HG02870 (cell line): ENCODE data around the gene STX1B.
"Not testable (repeated sequence)": the region's sequence is repeated elsewhere in the genome, so short reads cannot be mapped to it uniquely, and the experiment has no call there.

Experiments
- ATAC-seq: cut with Tn5 transposase; IDR thresholded peaks from one replicate; pipeline ENCODE4 v1.9.1; 2021; ENCODE audit warnings: mild to moderate bottlenecking, moderate library complexity; ENCODE audit not compliant: unreplicated experiment

Gene STX1B

DNA sequence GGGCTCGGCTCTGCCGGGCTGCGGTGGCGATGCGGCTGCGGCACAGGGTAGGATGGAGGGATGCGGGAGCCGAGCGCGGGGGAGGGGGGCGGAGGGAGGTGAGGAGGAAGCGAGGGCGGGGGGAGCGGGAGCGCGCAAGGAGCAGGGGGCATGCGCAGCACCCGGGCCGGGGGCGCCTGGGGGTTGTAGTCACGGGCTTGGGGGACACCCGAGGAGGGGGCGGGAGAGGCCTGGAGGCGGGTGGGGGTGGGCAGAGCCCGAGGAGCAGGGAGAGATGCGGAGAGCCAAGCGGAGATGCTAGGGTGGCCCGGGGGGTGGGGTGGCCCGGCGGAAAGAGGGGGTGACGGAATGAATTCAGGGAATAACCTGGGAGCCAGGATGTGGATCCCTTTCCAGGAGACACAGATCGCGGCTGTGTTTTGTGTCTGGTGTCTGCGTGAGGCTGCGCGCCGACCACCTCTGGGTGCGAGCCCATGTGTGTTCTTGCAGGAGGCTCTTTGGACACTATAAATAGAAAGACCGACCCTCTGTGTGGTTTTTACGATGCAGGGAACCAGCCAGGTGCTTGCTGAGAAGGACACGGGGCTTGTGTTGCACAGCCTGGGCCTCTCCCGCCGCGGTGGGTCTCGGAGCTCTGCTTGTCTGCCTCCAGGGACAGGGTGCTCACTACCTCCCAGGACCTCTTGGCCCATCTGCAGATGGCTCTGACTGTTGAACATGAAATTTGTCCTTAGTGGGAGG lies at the start of gene STX1B:
TSS of gene STX1B (minus strand) at position 54 of the 741 bp plus-strand sequence. CDS start 242 bp downstream, outside the sequence.
- no peak for ATAC-seq

DNA sequence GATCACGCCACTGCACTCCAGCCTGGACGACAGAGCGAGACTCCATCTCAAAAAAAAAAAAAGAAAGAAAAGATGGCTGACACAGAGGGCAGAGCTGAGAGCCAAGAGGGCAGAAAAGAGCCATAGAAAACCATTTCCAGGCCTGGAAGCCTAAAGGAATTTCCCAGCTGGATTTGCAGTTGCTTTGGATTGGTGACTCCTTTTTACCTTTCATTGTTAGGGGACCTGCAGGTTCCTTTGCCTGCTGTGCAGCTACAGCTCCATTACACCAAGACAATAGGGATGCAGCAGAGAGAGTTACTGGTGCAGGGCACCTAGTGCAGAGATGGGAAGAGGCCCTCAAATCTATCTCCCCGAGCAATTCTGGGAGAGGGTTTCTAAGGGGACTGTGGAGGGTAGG lies 45.2 kb upstream of the STX1B start:
- ATAC-seq = no peak

DNA sequence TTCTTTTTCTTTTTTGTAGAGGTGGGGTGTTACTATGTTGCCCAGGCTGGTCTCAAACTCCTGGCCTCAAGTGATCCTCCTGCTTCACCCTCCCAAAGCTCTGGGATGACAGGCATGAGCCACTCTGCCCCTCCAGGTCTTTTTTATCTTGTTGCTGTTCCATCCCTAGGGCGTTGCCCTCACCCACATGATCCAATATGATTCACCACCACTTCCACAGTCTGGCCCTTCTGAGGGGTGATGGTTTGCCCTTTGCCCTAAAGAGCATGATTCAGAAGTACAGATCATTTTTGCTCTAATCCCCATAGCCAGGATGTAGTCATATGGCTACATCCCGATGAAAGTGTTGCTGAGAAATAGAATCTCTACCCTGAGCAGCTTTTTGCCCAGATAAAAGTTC lies 41.7 kb upstream of the STX1B start:
- no peak for ATAC-seq

DNA sequence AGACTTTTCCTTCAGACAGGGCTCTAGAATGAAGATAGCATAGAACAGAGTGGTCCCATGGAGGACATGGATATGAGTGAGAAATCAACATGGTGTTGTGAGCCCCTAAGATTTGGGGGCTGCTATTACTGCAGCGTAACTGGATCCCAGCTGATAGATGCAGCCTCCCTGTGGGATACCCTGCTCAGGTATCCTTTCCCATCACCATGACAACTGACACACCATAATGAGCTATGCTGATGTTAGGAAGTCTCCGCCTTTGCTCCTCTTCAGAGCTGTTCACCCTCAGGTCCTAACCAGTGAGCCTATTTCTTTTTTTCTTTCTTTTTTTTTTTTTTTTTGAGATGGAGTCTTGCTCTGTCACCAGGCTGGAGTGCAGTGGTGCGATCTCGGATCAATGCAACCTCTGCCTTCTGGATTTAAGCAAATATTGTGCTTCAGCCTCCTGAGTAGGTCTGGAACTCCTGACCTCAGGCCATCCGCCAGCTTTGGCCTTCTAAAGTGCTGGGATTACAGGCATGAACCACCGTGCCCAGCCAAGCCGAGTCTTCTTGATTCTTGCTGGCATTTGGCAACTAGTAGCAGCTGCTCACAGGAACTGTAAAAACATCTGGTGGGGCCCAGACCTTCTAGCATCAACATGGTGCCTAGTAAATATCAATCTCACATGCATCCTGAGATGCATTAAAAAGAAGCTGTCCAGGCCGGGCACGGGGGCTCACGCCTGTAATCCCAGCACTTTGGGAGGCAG lies 40.0 kb upstream of the STX1B start:
- ATAC-seq = no peak

DNA sequence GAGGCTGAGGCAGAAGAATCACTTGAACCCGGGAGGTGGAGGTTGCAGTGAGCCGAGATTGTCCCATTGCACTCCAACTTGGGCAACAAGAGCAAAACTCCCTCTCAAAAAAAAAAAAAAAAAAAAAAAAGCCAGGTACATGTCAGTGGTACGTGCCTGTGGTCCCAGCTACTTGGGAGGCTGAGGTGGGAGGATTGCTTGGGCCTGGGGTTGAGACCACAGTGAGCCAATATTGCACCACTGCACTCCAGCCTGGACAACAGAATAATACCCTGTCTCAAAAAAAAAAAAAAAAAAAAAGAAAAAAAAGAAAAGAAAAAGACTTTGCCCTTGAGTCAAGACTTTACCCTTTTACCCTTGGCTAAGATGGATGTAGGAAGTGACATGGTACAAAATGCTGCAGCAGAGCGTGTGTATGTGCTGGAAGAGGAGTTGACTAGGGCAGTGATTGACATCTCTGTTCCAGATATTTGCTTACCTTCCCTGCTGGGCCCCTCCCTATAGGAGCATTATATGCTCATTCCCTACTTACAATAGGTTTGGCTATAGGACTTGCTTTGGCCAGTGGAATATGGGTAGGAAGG lies 33.6 kb upstream of the STX1B start:
- no peak for ATAC-seq

DNA sequence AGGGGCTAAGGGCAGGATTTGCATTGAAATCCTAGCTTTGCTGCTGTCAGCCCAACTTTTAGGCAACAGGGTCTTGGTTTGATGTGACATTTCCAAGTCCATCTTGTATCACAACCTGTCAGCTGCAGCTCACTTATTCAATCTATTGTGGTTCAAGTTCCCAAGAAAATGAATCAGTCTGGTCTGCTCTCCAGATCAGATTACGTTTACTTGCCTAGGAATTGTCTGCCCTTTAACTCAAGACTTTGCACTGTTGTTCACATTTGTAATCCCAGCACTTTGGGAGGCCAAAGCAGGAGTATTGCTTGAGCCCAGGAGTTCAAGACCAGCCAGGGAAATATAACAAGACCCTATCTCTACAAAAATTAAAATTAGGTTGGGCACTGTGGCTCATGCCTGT lies 32.9 kb upstream of the STX1B start:
- ATAC-seq = no peak

DNA sequence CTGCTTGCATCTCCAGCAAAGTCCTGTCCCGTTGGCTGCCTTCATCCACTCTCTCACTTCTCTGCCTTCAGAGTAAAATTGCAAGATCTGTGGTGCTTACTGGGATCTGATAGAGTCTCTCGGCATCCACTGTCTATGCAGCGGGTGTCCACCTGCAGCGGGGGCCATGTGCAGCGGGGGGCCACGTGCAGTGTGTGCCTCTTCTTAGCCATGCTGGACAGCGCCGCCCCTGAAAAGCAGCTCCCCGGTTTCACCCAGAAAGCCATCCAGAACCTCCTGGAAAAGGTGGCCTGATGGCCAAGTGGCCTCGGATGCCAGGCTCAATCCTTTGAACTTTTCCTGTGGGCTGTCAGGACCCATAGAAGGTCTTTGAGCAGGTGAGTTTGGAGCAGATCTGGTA lies 32.4 kb upstream of the STX1B start:
- ATAC-seq = no peak

DNA sequence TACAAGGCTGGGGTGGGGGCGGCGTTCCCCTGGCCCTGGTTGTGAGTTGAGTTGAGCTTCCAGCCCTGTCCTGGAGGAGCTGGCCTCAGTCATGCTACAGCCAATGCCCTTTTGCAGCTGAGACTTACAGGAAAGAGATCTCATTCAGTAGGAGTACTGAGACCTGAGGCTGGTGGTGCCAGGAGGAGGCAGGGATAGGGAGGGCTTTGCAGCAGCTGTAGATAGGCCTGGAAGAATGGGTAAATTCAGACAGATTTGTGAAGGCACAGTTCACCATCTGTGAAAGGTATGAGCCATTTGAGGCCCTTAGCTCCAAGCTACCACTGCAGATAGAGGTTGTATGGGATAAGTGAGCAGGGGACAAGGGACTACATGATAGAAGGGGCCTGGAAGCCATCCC lies 28.6 kb upstream of the STX1B start:
- ATAC-seq = no peak

DNA sequence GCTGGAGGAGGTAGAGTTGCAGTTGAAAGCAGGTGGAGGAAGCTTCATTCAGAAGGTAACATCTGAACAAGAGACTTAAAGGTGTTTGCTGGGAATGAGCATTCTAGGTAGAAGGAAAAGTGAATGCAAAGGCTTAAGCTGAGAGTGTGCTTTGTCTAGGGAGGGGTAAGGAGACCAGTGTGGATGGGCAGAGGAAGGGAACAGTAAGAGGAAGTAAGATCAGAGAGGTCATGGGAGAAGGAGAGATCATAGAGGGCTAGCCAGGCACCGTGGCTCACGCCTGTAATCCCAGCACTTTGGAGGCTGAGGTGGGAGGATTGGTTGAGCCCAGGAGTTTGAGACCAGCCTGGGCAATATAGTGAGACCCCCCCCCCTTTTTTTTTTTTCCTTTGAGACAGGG lies 26.3 kb upstream of the STX1B start:
- ATAC-seq = no peak

DNA sequence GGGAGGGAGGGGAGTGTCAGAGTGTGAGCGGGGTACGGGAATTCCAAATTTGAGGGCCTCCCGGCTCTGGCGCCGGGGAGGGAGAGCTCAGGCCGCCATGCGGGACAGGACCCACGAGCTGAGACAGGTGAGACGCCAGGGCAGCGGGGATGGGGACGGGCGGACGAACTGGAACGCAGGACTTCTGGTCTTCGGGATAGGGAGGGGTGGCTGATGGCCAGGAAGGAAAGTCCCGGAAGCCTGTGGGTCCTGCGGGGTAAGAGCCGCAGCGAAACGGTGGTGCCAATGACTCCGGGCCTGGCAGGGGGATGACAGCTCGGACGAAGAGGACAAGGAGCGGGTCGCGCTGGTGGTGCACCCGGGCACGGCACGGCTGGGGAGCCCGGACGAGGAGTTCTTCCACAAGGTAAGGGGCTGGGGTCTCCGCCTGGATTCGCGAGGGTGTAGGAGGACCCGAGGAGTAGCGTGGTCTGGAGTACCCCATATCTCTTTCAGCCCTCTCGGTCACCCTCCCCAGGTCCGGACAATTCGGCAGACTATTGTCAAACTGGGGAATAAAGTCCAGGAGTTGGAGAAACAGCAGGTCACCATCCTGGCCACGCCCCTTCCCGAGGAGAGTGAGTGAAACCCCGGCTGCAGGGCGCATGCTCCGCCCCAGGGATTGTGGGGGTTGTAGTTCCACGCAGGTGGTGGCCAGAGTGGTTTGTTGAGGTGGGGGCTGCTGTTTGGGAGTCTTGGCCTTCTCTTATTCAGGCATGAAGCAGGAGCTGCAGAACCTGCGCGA lies 23.5 kb upstream of the STX1B start:
- peak; percentile 49 for ATAC-seq

DNA sequence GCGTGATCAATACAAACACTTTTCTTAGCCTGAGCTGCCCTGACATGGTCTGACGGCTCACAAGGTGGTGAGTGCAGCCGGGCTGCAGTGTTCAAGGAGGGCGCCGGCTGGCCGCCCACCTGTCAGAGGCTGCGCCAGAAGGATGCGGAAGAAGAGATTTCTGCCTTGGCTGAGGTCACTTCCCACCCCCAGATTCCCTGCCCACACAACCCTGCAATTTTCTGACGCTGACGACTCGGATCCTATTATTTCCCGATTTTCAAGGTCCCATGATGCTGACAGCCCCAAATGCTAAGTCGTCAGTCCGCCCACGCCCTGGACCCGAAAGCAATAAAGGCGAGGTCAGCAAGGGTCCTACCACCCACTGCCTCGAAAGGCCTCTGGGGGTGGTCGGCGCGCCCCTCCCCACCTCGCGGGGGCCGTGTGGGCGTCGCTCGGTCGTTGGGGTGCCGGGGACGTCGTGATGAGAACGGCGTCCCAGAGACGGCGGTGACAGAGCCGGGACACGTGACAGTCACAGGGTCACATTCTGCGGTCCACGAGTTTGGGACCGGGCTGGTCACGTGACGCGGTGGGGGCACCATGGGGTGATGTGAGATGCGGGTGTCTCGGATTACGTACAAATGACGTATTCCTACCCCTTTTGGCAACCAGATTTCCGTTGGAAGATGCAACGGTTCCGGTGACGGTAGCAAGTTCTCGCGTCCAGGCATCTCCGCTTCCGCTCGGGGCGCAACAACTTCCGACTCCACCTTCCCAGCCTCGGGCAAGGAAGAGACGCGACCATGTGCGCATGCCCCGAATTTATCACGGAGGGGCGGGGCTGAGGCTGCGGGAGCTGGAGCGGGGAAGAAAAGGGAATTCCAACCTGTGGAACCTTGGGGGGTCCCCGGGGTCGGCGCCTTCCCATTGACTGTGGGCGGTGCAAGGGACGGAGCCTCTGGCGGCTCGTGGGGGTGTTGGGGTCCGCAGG lies 22.6 kb upstream of the STX1B start, which contains the start of gene STX4:
TSS of gene STX4 (plus strand) at position 823 of the 973 bp plus-strand sequence. CDS start 248 bp downstream, outside the sequence.
- ATAC-seq = peak; percentile 82

DNA sequence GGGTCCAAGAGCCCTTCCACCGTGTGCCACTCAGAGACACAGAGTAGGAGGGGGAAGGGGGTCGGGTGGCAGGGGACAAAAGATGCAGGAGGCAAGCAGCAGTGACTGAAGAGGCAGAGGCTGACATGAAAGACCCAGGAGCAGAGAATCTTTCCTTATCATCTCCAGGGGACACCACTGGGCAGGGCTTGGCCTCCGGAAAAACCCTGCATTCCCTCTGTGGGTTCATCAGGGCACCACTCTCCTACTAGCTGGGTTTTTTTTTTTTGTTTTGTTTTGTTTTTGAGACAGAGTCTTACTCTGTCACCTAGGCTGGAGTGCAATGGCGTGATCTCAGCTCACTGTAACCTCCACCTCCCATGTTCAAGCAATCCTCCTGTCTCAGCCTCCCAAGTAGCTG lies 20.8 kb upstream of the STX1B start:
- no peak for ATAC-seq

DNA sequence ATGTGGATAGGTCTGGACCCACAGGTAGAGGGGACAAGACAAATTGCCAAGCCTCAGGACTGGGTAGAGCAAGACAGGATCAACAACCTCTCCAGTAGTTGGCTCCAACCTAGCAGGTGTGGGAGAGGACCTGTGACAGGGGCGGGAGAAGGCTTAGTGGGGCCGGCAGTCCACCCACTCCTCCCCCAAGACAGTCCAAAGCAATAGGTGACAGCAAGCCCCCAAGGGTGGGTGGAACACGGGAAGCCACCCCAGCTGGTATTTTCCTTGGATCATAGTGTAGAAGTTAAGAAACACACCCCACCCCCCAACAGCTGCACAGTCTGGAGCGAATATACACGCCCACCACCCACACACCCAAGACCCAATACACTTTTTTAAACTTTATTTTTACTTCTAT lies 18.8 kb upstream of the STX1B start:
- no peak for ATAC-seq

DNA sequence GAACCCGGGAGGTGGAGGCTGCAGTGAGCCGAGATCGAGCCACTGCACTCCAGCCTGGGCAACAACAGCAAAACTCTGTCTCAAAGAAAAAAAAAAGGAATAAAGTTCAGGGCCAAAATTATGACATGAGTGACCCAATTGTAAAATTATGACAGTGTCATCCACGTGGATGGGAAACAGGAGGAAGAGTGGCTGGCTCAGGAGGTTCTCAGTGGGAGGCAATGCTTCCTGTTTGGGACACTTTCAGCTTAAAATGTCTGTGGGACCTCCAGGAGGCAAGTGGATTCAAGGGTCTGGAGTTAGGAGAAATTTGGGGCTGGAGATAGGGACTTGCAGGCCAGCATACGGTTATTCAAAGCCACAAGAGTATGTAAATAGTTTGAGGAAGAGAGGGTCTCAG lies 14.9 kb upstream of the STX1B start:
- ATAC-seq = no peak

DNA sequence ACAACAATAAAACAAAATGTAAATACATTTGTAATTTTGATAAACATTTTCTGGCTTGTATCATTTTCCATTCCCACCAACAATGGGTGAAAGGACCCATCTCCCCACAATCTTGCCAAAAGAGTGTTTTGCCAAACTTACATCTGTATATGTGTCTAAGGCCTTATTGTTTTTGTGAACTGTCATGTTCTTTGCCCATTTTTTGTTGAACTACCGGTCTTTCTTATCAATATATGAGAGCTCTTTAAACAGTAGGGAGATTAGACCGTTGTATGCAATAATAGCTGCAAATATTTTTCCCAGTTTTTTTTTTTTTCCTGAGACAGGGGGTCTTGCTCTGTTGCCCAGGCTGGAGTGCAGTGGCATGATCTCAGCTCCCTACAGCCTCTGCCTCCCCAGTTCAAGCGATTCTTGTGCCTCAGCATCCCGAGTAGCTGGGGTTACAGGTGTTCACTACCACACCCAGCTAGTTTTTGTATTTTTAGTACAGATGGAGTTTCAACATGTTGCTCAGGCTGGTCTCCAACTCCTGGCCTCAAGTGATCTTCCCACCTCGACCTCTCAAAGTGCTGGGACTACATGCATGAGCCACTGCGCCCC lies 13.3 kb upstream of the STX1B start:
- no peak for ATAC-seq

DNA sequence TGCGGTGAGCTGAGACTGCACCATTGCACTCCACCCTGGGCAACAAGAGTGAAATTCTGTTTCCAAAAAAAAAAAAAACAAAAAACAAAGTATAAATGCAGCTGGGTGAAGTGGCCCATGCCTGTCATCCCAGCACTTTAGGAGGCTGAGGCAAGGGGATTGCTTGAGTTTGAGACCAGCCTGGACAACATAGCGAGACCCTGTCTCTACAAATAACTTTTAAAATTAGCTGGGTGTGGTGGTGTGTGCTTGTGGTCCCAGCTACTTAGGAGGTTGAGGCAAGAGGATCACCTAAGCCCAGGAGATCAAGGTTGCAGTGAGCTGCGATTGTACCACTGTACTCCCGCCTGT lies 12.8 kb upstream of the STX1B start:
- no peak for ATAC-seq

DNA sequence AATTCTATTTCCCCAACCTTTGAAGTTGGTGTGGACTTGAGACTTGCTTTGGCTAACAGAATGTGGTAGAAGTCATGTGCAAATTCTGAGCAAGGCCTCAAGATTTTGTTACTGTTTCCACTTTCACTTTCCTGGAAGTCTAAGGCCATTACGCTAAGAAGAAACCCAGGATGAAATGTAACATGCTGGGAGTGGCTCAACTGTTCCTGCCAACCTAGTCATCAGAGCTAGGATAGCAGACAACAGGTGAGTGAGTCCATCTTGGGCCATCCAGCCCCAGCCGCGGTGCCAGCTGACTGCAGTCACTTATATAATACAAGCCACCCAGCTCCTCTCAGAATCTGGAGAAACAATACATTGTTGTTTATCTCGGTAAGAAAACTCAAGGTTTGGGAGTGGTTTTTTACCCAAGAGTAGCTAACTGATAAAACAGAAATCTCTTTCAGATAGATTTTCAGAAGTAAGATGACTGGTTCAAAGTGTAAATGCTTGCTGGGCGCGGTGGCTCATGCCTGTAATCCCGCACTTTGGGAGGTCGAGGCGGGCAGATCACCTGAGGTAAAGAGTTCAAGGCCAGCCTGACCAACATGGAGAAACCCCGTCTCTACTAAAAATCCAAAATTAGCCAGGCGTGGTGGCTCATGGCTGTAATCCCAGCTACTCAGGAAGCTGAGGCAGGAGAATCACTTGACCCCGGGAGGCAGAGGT lies 12.3 kb upstream of the STX1B start:
- ATAC-seq = no peak

DNA sequence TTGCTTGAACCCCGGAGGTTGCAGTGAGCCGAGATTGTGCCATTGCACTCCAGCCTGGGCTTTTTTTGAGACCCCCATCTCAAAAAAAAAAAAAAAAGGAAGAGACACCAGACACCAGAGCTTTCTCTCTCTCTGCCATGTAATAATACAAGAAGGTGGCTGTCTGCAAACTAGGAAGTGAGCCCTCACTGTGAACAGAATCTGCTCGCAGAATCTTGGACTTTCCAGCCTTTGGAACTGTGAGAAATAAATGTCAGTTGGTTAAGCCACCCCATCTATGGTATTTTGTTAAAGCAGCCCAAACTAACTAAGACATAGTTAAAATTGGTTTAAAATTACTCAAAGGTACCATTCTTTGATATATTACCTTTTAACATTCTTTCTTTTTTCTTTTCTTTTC lies 10.1 kb upstream of the STX1B start:
- no peak for ATAC-seq

DNA sequence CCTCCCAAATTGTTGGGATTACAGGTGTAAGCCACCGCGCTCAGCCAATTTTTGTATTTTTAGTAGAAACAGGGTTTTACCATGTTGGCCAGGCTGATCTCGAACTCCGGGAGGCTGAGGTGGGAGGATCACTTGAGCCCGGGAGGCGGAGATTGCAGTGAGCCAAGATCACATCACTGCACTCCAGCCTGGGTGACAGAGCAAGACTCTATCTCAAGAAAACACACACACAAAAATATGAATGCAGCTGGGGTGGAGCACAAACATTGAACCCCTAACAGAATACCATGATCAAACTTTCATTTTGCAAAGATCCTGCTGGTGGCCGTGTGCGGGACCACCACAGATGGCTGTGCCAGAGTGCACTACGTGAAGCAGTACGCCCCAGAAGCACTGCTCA lies 7.3 kb upstream of the STX1B start:
- not testable (repeated sequence) for ATAC-seq
